Stimulated activated CD4-positive, alpha-beta T cell treated with anti-CD3 and anti-CD28 coated beads, Interleukin-4, amount 100 ng/mL, for 24 hours (primary cell): ENCODE measurements around the gene MCC.

Experiments
- DNase-seq: peaks from one replicate; pipeline ENCODE4 v3.0.0-alpha.2; 2020

The MCC gene

GRCh38 chr5:113164021-113164420 lies 324.2 kb downstream of the MCC start:
- no peak for DNase-seq

GRCh38 chr5:113163328-113163727 lies 324.9 kb downstream of the MCC start:
- no peak for DNase-seq

GRCh38 chr5:113162770-113163169 lies 325.5 kb downstream of the MCC start:
- DNase-seq, result no peak

- DNase-seq, result no peak
These were observed 326.0 kb downstream of the MCC start for GRCh38 chr5:113162208-113162607.

- DNase-seq, result no peak
These were observed 326.4 kb downstream of the MCC start for GRCh38 chr5:113161806-113162205.

GRCh38 chr5:113157886-113158285 lies 330.4 kb downstream of the MCC start:
- DNase-seq, result no peak

GRCh38 chr5:113156271-113156877 lies 331.9 kb downstream of the MCC start:
- DNase-seq, result no peak

GRCh38 chr5:113153512-113154097 lies 334.6 kb downstream of the MCC start:
- no peak for DNase-seq

- no peak for DNase-seq
These were observed 335.9 kb downstream of the MCC start for GRCh38 chr5:113152380-113152740.

- no peak for DNase-seq
These were observed 336.4 kb downstream of the MCC start for GRCh38 chr5:113151641-113152379.

- DNase-seq, result no peak
These were observed 337.4 kb downstream of the MCC start for GRCh38 chr5:113150821-113151220.

GRCh38 chr5:113150221-113150620 lies 338.0 kb downstream of the MCC start:
- DNase-seq, result no peak

- DNase-seq, result no peak
These were observed 340.7 kb downstream of the MCC start for GRCh38 chr5:113147537-113147936.

- DNase-seq, result no peak
These were observed 341.1 kb downstream of the MCC start for GRCh38 chr5:113147101-113147508.

- no peak for DNase-seq
These were observed 342.4 kb downstream of the MCC start for GRCh38 chr5:113145757-113146387.

GRCh38 chr5:113142186-113142585 lies 346.1 kb downstream of the MCC start:
- DNase-seq, result no peak

GRCh38 chr5:113140837-113141671 lies 347.2 kb downstream of the MCC start:
- DNase-seq, result no peak

- no peak for DNase-seq
These were observed 354.9 kb downstream of the MCC start for GRCh38 chr5:113133211-113133975.

GRCh38 chr5:113132564-113132963 lies 355.7 kb downstream of the MCC start:
- no peak for DNase-seq

- DNase-seq, result no peak
These were observed 359.5 kb downstream of the MCC start for GRCh38 chr5:113128641-113129330.

GRCh38 chr5:113128082-113128481 lies 360.2 kb downstream of the MCC start:
- DNase-seq, result no peak

GRCh38 chr5:113127021-113127420 lies 361.2 kb downstream of the MCC start:
- DNase-seq, result no peak
